Measurements from ENCODE around the gene OBSCN.

OBSCN gene

GRCh38 chr1:228373681-228374571 lies 166.1 kb downstream of the OBSCN start:
- DNase-seq: no peak

DNA sequence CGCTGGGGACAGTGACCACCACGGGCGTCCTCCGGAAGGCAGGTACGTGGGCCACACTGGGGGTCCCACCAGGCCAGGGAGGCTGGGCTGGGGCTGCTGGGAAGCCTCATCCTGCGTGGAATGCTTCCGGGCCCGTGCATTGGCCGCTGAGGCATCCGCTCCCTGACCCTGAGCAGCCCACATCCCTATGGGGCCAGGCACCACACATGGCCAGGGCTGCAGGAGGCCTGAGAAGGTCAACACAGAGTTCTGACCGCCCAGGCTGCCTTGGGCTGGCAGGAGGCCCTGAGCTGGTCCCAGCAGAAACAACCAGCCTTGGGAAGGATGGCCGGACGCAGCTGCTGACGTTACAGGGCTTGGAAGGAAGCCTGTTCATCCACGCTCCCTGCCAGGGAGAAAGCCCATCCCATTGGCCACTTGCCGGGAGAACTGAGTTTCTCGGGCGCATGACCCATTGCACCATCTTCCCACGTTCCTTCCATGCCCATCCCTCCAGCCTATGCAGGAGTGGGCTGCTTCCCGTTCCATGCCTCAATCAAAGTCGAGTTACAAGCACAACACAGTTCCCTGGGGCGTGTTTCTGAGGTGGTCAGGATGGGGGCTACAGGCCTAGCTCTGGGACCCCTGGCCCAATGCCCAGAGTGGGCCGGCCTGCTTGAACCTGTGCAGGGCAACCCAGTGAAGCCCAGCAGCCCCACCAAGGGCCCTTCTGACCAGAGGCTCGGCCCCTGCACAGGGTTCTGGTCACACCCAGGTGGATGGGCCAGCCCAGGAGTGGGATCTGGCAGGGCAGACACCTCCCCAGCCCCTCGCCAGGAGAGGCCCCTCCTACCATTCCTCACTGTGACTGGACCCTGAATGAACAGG lies 167.1 kb downstream of the OBSCN start:
- no peak for DNase-seq

GRCh38 chr1:228375578-228376261 lies 167.9 kb downstream of the OBSCN start:
- DNase-seq: no peak

DNA sequence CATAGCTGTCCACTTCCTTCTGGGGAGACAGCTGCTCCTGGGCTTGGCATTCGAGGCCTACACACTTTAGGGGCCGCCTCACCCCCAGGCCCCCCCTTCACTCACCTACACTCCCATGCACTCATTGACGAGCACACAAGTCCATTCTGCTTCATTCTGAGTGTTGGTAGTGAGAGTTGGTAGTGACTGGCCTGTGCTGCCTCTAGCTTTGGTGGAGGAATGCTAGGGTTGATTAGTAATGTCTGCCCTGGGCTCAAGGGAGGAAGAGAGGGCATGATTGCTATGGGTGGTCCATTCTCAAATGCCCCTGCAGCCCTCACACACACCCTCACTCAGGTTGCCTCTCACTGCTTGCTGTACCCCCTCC lies 168.4 kb downstream of the OBSCN start:
- no peak for DNase-seq

DNA sequence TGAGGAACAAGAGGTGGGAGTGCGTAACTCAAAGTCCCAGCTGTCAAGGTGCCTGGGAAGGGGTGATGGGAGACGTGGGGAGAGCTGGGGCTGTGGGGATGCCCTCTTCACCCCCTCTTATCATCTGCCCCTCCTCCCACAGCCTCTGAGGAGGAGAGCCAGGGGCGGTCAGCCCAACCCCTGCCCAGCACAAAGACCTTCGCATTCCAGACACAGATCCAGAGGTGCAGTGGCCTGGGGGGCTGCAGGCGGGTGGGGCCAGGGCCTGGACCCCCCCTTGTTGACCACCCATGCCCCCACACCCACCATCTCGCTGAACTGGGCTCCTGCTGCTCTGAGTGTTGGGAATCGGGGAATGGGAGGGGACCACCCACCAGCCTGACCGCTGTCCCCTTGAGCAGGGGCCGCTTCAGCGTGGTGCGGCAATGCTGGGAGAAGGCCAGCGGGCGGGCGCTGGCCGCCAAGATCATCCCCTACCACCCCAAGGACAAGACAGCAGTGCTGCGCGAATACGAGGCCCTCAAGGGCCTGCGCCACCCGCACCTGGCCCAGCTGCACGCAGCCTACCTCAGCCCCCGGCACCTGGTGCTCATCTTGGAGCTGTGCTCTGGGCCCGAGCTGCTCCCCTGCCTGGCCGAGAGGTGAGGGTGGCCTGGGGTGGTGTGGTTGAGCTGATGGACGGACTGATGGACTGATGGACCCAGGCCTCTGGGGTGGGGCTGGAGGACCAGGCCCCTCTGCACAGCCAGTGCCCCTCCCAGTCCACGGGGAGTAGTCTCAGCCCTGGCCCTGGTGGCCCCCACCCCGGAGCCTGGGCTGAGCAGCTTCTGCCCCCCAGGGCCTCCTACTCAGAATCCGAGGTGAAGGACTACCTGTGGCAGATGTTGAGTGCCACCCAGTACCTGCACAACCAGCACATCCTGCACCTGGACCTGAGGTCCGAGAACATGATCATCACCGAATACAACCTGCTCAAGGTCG lies 169.1 kb downstream of the OBSCN start:
- DNase-seq: no peak

DNA sequence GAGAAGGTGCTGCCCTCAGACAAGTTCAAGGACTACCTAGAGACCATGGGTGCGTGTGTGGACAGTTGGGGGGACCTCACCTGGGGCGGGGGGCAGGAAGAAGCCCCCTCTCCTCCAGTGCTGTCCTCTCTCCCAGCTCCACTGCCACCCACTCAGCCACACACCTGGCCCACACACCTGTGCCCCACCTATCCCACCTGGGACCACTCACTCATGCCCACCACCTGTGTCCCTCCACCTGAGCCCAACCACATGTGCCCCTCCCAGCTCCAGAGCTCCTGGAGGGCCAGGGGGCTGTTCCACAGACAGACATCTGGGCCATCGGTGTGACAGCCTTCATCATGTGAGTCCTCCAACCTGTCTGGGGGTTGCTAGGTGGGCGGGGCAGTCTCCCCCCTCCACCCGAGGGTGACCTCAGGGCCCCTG lies 169.8 kb downstream of the OBSCN start:
- no peak for DNase-seq

- peak; percentile 47 for DNase-seq
Observed at GRCh38 chr1:228378090-228378872, 170.4 kb downstream of the OBSCN start.

DNA sequence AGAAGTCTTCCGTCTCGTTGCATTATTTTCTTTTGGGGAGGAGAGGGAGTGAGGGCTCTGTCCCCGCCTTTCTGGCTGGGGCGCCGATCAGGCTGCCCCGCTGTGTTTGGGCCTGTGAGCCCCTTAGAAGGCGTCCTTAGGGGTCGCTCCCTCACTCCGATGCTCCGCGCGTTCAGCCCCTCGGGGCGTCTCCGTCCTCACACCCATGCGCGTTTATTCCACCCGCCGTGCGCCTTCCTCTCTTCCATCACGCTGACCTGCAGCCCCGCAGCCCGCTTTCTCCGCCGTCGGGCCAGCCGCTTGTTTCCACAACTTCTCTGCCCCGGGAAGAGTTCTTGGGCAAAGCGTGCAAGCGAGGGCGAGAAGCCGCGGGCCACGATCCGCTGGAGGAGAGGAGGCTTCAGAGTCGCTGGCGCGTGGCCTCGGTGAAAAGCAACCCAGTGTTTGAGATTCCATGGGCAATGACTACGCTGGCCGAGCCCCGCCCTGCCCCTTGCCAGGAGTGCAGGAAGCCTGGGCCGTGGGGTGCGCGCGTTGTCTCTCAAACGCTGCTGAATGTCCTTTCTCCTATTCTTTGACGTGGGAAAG lies 171.1 kb downstream of the OBSCN start:
- no peak for DNase-seq

DNA sequence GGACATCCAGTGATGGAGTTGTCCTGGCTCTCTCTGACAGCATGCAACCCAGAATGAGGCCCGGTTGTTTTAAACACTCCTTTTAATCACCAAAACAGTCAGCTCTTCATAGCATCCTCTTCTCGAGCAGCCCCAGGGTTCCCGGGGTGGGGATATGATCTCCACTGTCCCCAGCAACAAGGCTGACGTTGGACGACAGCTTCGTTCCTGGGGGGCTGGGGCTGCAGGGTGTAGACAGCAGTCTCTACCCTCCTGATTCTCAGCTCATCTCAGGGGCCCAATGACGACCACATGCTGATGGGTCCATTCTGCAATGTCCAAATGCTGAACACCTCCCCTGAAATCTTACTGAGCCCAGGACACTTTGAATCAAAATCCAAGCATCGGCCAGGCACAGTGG lies 171.8 kb downstream of the OBSCN start:
- DNase-seq: no peak

DNA sequence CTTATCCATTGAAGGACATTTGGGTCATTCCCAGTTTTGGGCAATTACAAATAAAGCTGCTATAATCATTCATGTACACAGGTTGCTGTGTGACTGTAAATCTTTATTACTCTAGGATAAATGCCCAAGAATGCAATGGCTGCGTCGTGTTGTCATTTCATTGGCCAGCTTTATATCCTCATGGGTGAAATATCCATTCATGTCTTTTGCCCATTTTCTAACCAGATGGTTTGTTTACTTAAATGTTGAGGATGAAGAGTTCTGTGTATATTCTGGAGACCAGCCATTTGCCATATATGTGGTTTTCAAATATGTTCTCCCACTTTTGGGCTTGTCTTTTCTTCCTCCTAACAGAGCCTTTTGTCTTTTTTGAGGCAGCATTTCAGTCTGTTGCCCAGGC lies 173.5 kb downstream of the OBSCN start:
- no peak for DNase-seq

DNA sequence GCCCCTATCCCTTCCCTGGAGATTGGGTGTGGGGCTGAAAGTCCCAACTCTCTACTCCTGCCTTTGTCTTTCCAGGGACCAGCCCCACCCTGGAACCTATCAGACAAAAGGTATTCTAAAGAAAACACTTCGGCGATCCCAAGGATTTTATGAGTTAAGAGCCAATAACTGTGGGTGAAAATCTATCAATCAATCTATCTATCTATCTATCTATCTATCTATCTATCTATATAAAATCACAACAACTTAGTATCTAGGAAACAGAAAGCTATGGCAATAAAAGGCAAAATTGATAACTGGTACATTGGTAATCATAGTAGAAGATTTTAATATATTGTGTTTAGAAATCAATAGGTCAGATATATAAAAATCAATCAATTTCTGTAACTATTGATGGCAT lies 175.9 kb downstream of the OBSCN start:
- DNase-seq: no peak

DNA sequence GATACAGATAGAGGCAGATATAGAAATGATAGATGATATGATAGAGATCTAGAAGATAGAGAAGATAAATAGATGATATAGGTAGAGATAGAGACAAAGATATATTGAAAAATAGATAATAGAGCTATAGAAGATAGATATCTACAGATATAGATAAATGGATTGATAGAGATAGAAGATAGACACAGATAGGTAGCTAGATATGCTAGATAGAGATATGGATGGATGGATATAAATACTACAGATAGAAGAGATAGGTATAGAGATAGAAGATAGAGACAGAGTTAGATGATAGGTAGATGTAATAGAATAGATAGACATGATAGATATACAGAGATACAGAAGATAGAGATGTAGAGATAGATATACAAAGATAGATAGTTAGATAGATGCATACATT lies 177.4 kb downstream of the OBSCN start:
- no peak for DNase-seq

- DNase-seq: no peak
Observed at GRCh38 chr1:228387321-228387720, 179.5 kb downstream of the OBSCN start.

DNA sequence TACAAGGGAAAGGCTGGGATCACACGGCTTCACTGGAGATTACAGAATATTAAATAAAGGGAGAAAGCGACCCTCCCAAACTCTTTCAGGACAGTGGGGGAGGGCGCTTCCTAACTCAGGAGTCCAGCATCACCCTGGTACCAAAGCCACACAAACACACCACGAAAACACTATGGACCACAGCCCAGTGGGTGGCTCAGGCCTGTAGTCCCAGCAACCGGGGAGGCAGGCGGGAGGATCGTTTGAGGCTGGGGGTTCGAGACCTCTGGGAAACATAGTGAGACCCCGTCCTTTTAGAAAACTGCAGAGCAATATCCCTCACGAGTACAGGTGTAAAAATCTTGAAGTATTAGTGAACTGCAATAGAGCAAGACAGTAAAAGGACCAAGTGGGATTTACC lies 182.8 kb downstream of the OBSCN start:
- DNase-seq: no peak

GRCh38 chr1:228391411-228392020 lies 183.7 kb downstream of the OBSCN start:
- DNase-seq: no peak

- DNase-seq: no peak
Observed at GRCh38 chr1:228392111-228392936, 184.5 kb downstream of the OBSCN start.

DNA sequence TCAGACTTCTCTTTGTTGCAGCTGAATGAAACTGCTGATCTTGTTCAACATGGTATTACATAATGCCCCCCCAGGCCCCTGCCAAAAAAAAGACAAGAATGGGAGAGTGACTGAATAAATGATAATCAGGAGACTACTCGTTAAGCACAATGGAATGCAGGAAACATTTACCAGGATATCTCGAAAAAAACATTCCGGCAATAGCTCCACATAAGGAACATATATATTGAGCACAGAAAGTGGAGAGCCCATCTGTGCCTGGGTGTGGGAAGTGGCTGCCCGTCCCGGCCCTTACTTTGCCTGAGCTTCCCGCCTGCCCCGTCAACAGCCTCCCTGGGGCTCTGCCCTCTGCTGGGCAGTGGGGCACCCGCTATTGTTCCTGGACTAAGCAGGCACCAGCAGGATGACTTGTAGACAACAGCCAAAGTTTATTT lies 185.4 kb downstream of the OBSCN start:
- DNase-seq: no peak

DNA sequence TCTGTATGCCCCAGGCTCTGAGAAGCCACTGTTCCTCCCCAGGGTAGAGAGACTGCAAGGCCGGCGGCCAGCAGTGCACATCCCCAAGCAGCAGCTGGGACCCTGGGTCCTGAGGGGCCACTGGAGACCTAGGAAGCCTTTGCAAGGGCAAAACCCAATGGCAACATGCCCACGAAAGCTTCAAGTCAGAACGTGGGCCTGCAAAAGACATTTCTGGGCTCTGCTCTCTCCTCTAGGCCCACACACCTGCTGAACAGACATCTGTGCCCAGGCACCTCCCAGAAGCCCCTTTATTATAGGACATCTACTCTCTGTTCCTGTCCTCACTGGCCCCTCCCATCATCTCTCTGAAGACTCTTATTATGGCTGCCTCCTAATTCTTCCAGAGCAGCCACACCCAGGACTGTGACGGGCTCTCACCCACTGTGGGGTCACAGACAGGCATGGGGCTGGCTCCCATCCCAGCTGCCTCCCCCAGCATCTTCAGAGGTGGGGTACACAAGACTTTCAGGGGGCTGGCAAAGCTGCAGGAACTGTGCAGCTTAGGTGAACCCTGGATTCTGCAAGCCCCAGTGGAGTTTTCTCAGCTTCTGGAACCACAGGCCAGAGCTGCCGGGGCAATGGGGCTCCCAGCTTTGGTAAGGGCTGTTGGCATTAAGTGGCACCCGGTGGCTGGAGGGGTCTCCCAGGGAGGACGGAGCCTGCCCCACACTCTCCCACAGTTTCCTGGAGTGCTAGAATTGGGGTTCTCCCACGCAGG lies 186.1 kb downstream of the OBSCN start:
- DNase-seq: no peak
